Colonic mucosa (tissue), 4 donors: Measurements from ENCODE around the gene ADH1C. TPM values are rescaled to one million over a fixed set of nuclear protein-coding genes. Genes with fewer than 3 reads are reported as not detected.
"Not testable (repeated sequence)": the region's sequence is repeated elsewhere in the genome, so short reads cannot be mapped to it uniquely, and the experiment has no call there.

Experiments
- DNase-seq: peaks from one replicate; pipeline ENCODE4 v3.0.0-alpha.2; 2020
- H3K27ac ChIP-seq: fragments of 200-600 bp; one replicate; pipeline ENCODE4 v1.8.0; 2021
- H3K27me3 ChIP-seq: fragments of 200-600 bp; one replicate; pipeline ENCODE4 v1.8.0; 2021
- H3K36me3 ChIP-seq: fragments of 200-600 bp; one replicate; pipeline ENCODE4 v1.8.0; 2021
- H3K4me1 ChIP-seq: fragments of 200-600 bp; one replicate; pipeline ENCODE4 v1.8.0; 2021; ENCODE audit warnings: mild to moderate bottlenecking
- H3K4me3 ChIP-seq: fragments of 200-600 bp; one replicate; pipeline ENCODE4 v1.8.0; 2021
- H3K9ac ChIP-seq, 2 donors: one replicate each; pipeline ENCODE4 v1.7.0; 2013; ENCODE audit warnings: control low read depth in 2 of 2, low read depth in 2 of 2, low read length in 2 of 2
- H3K9me3 ChIP-seq: fragments of 200-600 bp; one replicate; pipeline ENCODE4 v1.8.0; 2021
- intact Hi-C: fragments of 100-400 bp; cut with DNase I; formaldehyde crosslinking; loops from one replicate; pipeline ENCODE4 v1.14.1; 2022
- total RNA-seq, 2 donors: library from RNA; stranded (reverse); fragmentation: NEBNext Ultra II Directional in 1 of 2; extraction: Animal tissue kit (Norgen Biotek cat#: 25700) in 1 of 2; gene quantifications; one replicate each; pipeline ENCODE4 v1.2.1, GENCODE V29; 2021
- TF ChIP-seq, protein P1 (sequence below): fragments of 200-600 bp; IDR thresholded peaks from one replicate; pipeline ENCODE4 v1.8.0; 2022; ENCODE audit warnings: antibody characterized with exemption, mild to moderate bottlenecking
- donor health status: healthy.
- donor health status: DM: no; HTN: no; CAD: no.
- donor health status: DM: no; HTN: no; CAD: no.

Gene ADH1C
- total RNA-seq, 2 donors from 2014 or later, result 140 to 240 TPM

DNA sequence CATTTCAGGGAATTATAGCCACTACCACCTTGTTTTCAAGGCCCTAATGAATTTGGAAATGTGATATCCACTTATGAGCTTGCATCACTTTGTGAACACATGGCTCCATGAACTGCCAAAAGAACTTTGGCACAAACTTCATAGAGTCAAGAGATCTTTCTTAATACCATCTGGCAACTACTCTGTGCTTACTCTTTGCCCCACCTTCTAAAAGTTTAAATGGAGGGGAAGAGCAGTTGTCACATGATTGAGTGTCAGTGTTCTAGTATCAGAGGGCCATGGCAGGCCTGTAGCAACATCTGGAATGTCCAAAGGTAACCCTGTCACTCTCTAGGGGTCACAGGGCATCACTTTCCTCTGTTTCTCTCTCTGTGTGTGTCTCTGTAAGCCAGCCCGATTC, 28.8 kb downstream of the ADH1C start:
- TF ChIP-seq, protein P1, sequence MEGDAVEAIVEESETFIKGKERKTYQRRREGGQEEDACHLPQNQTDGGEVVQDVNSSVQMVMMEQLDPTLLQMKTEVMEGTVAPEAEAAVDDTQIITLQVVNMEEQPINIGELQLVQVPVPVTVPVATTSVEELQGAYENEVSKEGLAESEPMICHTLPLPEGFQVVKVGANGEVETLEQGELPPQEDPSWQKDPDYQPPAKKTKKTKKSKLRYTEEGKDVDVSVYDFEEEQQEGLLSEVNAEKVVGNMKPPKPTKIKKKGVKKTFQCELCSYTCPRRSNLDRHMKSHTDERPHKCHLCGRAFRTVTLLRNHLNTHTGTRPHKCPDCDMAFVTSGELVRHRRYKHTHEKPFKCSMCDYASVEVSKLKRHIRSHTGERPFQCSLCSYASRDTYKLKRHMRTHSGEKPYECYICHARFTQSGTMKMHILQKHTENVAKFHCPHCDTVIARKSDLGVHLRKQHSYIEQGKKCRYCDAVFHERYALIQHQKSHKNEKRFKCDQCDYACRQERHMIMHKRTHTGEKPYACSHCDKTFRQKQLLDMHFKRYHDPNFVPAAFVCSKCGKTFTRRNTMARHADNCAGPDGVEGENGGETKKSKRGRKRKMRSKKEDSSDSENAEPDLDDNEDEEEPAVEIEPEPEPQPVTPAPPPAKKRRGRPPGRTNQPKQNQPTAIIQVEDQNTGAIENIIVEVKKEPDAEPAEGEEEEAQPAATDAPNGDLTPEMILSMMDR, result no peak
- H3K27ac ChIP-seq, result no peak overlapping the region
- no peak for DNase-seq

DNA sequence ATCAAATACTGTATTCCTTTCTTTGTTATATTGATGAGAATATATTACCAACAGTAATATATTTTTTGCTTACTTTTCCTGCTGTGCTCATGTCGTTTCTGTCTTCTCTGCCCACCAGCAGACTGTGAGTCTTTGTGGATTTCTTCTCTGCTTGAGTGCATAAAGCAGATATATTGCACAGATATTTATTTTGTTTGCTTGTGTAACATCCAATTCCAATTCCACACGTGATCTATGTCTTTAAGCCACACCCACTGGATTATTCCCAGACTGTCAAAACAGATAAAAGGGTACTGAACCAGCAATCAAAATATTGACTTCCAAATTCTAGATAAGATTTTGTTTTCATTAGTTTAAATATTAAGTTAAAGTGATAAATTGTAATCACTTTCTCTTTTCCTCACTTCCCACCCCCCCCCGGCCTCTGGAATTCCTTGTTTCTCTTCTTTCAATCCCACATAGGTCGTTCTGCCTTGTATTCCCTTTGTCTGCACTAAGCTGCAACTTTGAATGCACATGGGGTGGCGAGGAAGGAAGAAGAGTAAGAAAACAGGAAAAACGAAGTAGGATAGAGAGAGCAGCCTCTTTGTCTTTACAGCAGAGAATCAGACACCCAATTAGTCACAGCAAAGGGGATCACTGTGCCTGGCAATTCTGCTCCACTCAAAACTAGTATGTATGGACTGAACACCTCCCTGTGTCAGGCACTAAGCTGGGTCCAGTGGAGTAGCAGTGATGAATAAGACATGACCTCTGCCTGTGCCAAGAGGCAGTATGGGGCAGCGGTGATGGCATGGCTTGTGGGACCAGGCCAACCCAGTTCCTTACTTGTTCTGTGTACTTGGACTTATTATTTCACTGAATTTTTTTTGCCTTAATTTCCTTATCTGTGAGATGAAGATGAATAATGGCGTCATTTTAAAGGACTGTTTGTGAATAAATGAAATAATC, 31.0 kb downstream of the ADH1C start, which contains the start of gene ADH1B:
ADH1B (minus strand) TSS at position 161 of the 951 bp plus-strand sequence; CDS start at position 91, 70 bp downstream.
- H3K9ac ChIP-seq, result no peak within 1 kb of the TSS
- H3K27me3 ChIP-seq, result no peaks in the 10 kb centered on the region
- intact Hi-C loops, result no loop called here
- TF ChIP-seq, protein P1, result no peak
- H3K4me3 ChIP-seq, result no peak within 1 kb of the TSS
- no peak within 1 kb of the TSS for H3K27ac ChIP-seq
- H3K9me3 ChIP-seq, result no peaks in the 10 kb centered on the region
- H3K36me3 ChIP-seq, result no peaks in the 10 kb centered on the region
- DNase-seq, result no peak
- H3K4me1 ChIP-seq, result no peaks in the 10 kb centered on the region

More for the DNA sequence above, 28.8 kb downstream of the ADH1C start:
- H3K9me3 ChIP-seq, result no peaks in the 10 kb centered on the region
- no peaks in the 10 kb centered on the region for H3K36me3 ChIP-seq
- intact Hi-C loops, result no loop called here
- no peaks in the 10 kb centered on the region for H3K27me3 ChIP-seq
- H3K4me1 ChIP-seq, result no peaks in the 10 kb centered on the region
- no peak overlapping the region for H3K9ac ChIP-seq
- H3K4me3 ChIP-seq, result no peak overlapping the region

DNA sequence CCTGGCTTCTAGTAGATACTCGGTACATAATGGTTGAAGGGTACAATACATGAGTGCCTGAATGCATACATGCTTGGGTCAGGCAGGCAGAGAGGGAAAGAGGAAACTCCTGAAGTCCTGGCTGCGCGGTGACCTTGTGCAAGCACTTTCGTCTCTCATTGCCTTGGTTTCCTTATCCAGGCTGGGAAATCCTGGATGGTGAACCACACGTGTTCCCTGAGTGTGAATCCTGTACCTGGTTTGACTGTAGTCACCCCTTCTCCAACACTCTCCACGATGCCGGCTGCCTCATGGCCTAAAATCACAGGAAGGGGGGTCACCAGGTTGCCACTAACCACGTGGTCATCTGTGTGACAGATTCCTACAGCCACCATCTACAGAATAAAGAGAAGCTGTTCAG, 34.7 kb downstream of the ADH1C start:
- H3K9me3 ChIP-seq, H3K27me3 ChIP-seq, H3K9ac ChIP-seq, DNase-seq, H3K36me3 ChIP-seq, H3K4me3 ChIP-seq, H3K27ac ChIP-seq, intact Hi-C loops, H3K4me1 ChIP-seq: not testable (repeated sequence)

DNA sequence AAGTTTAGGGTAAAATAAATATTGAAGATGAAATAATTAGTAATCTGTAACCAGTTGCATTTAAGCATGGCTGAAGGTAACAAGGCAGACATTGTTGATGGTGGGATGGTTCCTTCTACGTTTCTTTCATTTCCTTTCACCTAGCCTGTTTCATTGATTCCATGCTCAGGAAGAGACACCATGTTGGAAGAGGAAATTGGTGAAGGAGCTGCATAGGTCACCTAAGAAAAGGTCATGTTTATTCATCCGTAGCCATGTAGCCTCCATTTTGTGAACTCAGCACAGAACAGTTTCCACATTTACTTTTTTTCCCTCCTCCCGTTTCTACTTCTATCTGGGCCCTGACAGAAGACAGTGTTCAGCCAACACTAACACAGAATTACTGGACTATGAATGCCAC, 35.2 kb downstream of the ADH1C start:
- H3K27ac ChIP-seq, result no peak overlapping the region
- intact Hi-C loops, result no loop called here
- TF ChIP-seq, protein P1, result no peak
- no peak for DNase-seq
- H3K9me3 ChIP-seq, result no peaks in the 10 kb centered on the region
- no peak overlapping the region for H3K9ac ChIP-seq
- H3K4me3 ChIP-seq, result no peak overlapping the region
- H3K27me3 ChIP-seq, result no peaks in the 10 kb centered on the region
- H3K4me1 ChIP-seq, result no peaks in the 10 kb centered on the region
- H3K36me3 ChIP-seq, result no peaks in the 10 kb centered on the region

DNA sequence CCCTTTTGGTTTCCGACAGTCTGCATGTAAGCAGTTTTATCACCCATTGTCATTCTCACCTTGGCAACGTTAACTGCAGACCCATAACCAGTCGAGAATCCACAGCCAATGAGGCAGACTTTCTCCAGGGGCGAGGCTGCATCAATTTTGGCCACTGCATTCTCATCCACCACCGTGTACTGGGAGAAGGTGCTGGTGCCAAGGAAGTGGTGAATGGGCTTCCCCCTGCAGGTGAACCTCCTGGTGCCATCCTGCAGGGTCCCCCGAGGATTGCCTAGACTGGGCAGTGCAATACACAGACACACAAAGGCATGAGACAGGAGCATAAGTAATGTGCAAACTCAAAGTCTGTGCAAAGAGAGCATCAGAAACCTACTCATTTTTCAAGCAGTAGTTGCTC, 36.7 kb downstream of the ADH1C start:
- no peak overlapping the region for H3K4me3 ChIP-seq
- TF ChIP-seq, protein P1, result no peak
- intact Hi-C loops, result no loop called here
- H3K36me3 ChIP-seq, result no peaks in the 10 kb centered on the region
- no peak overlapping the region for H3K27ac ChIP-seq
- H3K4me1 ChIP-seq, result no peaks in the 10 kb centered on the region
- H3K9ac ChIP-seq, result no peak overlapping the region
- no peaks in the 10 kb centered on the region for H3K9me3 ChIP-seq
- no peaks in the 10 kb centered on the region for H3K27me3 ChIP-seq
- no peak for DNase-seq

DNA sequence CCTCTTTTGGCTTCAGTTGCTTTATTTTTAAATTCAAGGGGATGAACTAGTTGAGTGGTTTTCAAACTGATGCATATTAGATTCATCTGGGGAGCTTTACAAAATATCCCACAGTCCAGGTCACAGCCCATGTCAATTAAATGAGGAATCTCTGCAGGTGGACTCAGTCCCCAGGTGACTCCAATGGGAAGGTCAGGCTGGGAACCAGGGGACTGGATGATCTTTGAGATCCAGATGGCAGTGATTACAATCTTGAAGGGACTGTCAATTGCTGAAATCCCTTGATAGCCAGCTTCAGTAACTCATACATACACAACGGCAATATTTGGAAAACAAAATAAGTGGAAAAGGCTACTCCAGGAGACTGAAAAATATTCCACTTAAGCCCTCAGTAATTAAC, 38.3 kb downstream of the ADH1C start:
- H3K9ac ChIP-seq, result no peak overlapping the region
- no peaks in the 10 kb centered on the region for H3K9me3 ChIP-seq
- no peak overlapping the region for H3K4me3 ChIP-seq
- H3K36me3 ChIP-seq, result no peaks in the 10 kb centered on the region
- H3K27me3 ChIP-seq, result no peaks in the 10 kb centered on the region
- H3K4me1 ChIP-seq, result no peaks in the 10 kb centered on the region
- TF ChIP-seq, protein P1, result no peak
- intact Hi-C loops, result no loop called here
- DNase-seq, result no peak
- H3K27ac ChIP-seq, result no peak overlapping the region
